SK-N-SH (cell line): ENCODE data around the gene CADM1.

Source experiments
- RAD21 ChIP-seq: IDR thresholded peaks from 2 replicates; pipeline ENCODE4 v1.6.1; 2012; ENCODE audit warnings: mild to moderate bottlenecking, low read length
- TF ChIP-seq, protein P1 (sequence below): fragments of 150-350 bp; IDR thresholded peaks from 2 replicates; pipeline ENCODE4 v1.6.1; 2017; ENCODE audit warnings: antibody characterized with exemption, low read length, low read depth, borderline replicate concordance
- TF ChIP-seq, protein P2 (sequence below): fragments of 200-600 bp; sonication (generic); IDR thresholded peaks from 2 replicates; pipeline ENCODE4 v1.6.1; 2017; ENCODE audit warnings: antibody characterized with exemption, mild to moderate bottlenecking, moderate library complexity
- TF ChIP-seq, protein P3 (sequence below): IDR thresholded peaks from 2 replicates; pipeline ENCODE4; 2012
- TF ChIP-seq, protein P4 (sequence below): IDR thresholded peaks from 2 replicates; pipeline ENCODE4 v1.4.0; 2012; ENCODE audit warnings: low read depth

DNA sequence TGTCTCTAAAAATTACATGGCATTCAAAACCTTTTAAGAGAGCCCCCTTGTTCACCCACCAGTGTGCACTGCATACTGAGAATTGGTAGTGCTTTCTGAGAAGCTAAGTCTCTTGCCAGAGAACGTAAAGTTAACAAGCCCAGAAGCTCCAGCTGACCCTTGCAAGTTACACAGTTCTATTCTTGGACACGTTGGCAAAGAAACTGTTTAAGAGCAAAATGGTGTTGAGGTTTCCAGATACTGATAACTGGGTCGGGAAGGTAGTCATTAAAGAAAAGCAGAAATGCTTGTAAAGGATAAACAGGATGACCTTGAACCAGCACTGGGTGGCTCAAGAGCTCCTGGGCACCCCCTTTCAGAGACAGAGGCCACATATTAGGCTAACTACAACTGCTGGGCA lies 284.8 kb downstream of the CADM1 start:
- TF ChIP-seq, protein P1, sequence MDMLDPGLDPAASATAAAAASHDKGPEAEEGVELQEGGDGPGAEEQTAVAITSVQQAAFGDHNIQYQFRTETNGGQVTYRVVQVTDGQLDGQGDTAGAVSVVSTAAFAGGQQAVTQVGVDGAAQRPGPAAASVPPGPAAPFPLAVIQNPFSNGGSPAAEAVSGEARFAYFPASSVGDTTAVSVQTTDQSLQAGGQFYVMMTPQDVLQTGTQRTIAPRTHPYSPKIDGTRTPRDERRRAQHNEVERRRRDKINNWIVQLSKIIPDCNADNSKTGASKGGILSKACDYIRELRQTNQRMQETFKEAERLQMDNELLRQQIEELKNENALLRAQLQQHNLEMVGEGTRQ, result no peak
- TF ChIP-seq, protein P2, sequence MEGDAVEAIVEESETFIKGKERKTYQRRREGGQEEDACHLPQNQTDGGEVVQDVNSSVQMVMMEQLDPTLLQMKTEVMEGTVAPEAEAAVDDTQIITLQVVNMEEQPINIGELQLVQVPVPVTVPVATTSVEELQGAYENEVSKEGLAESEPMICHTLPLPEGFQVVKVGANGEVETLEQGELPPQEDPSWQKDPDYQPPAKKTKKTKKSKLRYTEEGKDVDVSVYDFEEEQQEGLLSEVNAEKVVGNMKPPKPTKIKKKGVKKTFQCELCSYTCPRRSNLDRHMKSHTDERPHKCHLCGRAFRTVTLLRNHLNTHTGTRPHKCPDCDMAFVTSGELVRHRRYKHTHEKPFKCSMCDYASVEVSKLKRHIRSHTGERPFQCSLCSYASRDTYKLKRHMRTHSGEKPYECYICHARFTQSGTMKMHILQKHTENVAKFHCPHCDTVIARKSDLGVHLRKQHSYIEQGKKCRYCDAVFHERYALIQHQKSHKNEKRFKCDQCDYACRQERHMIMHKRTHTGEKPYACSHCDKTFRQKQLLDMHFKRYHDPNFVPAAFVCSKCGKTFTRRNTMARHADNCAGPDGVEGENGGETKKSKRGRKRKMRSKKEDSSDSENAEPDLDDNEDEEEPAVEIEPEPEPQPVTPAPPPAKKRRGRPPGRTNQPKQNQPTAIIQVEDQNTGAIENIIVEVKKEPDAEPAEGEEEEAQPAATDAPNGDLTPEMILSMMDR, result no peak
- TF ChIP-seq, protein P3, sequence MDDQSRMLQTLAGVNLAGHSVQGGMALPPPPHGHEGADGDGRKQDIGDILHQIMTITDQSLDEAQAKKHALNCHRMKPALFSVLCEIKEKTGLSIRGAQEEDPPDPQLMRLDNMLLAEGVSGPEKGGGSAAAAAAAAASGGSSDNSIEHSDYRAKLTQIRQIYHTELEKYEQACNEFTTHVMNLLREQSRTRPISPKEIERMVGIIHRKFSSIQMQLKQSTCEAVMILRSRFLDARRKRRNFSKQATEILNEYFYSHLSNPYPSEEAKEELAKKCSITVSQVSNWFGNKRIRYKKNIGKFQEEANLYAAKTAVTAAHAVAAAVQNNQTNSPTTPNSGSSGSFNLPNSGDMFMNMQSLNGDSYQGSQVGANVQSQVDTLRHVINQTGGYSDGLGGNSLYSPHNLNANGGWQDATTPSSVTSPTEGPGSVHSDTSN, result no peak
- no peak for TF ChIP-seq RAD21
- TF ChIP-seq, protein P4, sequence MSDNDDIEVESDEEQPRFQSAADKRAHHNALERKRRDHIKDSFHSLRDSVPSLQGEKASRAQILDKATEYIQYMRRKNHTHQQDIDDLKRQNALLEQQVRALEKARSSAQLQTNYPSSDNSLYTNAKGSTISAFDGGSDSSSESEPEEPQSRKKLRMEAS, result no peak
